Measurements from ENCODE around the gene RPS6KA5. TPM values are rescaled to one million over a fixed set of nuclear protein-coding genes. Genes with fewer than 3 reads are reported as not detected.

The RPS6KA5 gene
- total RNA-seq, 2 donors from 2014 or later: 3.3 to 5.1 TPM

- no peaks in the 10 kb centered on the region for H3K27me3 ChIP-seq (ENCODE audit: control insufficient read depth, insufficient read depth, low read length, poor library complexity, severe bottlenecking)
- Mint-ChIP-seq H3K9me3 (no peaks in the 10 kb centered on the region), H3K27me3 (ENCODE audit: insufficient read depth) (no peaks in the 10 kb centered on the region)
Measured at GRCh38 chr14:91055016-91055415, 5.4 kb downstream of the RPS6KA5 start.

GRCh38 chr14:91048676-91049075 lies 11.8 kb downstream of the RPS6KA5 start:
- no peak overlapping the region for H3K27ac Mint-ChIP-seq
- TF ChIP-seq CTCF (conservative IDR thresholded peaks at IDR 0.05): no peak
- DNase-seq: no peak
- no CpG with 5 or more reads among the region's 1 CpG for WGBS, 2 experiments (ENCODE audit: insufficient coverage in 1 of 2, insufficient read length in 1 of 2)
- H3K27ac ChIP-seq (ENCODE audit: low read depth, low read length): no peak overlapping the region
- no peaks in the 10 kb centered on the region for H3K36me3 Mint-ChIP-seq (ENCODE audit: low read depth)
- H3K4me3 Mint-ChIP-seq: no peak overlapping the region
- no peaks in the 10 kb centered on the region for H3K9me3 Mint-ChIP-seq
- no peak overlapping the region for H3K9ac ChIP-seq (ENCODE audit: extremely low read depth, low read length, poor library complexity, severe bottlenecking)
- peaks cover 8% of the 10 kb centered on the region for H3K4me1 Mint-ChIP-seq
- no peaks in the 10 kb centered on the region for H3K27me3 ChIP-seq (ENCODE audit: control insufficient read depth, insufficient read depth, low read length, poor library complexity, severe bottlenecking)
- H3K4me3 ChIP-seq (ENCODE audit: low read length): no peak overlapping the region
- H3K27me3 Mint-ChIP-seq (ENCODE audit: insufficient read depth): peaks cover 2% of the 10 kb centered on the region
- no peaks in the 10 kb centered on the region for H3K9me3 ChIP-seq (ENCODE audit: control insufficient read depth, low read length)
- peaks cover 4% of the 10 kb centered on the region for H3K4me1 ChIP-seq (ENCODE audit: control insufficient read depth, insufficient read depth, low read length)
- no peaks in the 10 kb centered on the region for H3K36me3 ChIP-seq (ENCODE audit: control insufficient read depth, insufficient read depth, low read length)

More at GRCh38 chr14:91055016-91055415, 5.4 kb downstream of the RPS6KA5 start:
- DNase-seq: no peak
- Histone ChIP-seq H3K9me3 (ENCODE audit: control insufficient read depth, low read length) (no peaks in the 10 kb centered on the region), H3K4me1 (ENCODE audit: control insufficient read depth, insufficient read depth, low read length) (no peaks in the 10 kb centered on the region), H3K27ac (ENCODE audit: low read depth, low read length) (no peak overlapping the region), H3K4me3 (ENCODE audit: low read length) (no peak overlapping the region), H3K9ac (ENCODE audit: extremely low read depth, low read length, poor library complexity, severe bottlenecking) (no peak overlapping the region), H3K36me3 (ENCODE audit: control insufficient read depth, insufficient read depth, low read length) (no peaks in the 10 kb centered on the region)
- TF ChIP-seq CTCF (conservative IDR thresholded peaks at IDR 0.05): no peak
- Mint-ChIP-seq H3K4me3 (no peak overlapping the region), H3K36me3 (ENCODE audit: low read depth) (no peaks in the 10 kb centered on the region), H3K4me1 (peaks cover 5% of the 10 kb centered on the region), H3K27ac (no peak overlapping the region)

- no peak overlapping the region for H3K4me3 Mint-ChIP-seq
- H3K36me3 ChIP-seq (ENCODE audit: control insufficient read depth, insufficient read depth, low read length): no peaks in the 10 kb centered on the region
- H3K4me1 Mint-ChIP-seq: peaks cover 8% of the 10 kb centered on the region
- H3K4me1 ChIP-seq (ENCODE audit: control insufficient read depth, insufficient read depth, low read length): peaks cover 4% of the 10 kb centered on the region
- H3K36me3 Mint-ChIP-seq (ENCODE audit: low read depth): no peaks in the 10 kb centered on the region
- no peak for DNase-seq
- H3K9me3 Mint-ChIP-seq: no peaks in the 10 kb centered on the region
- no peaks in the 10 kb centered on the region for H3K27me3 ChIP-seq (ENCODE audit: control insufficient read depth, insufficient read depth, low read length, poor library complexity, severe bottlenecking)
- H3K27me3 Mint-ChIP-seq (ENCODE audit: insufficient read depth): peaks cover 2% of the 10 kb centered on the region
- WGBS, 2 experiments (ENCODE audit: insufficient coverage in 1 of 2, insufficient read length in 1 of 2): 90 to 94% methylated on average over 1 to 2 of the region's 2 CpGs
- no peak overlapping the region for H3K27ac ChIP-seq (ENCODE audit: low read depth, low read length)
- no peak for TF ChIP-seq CTCF (conservative IDR thresholded peaks at IDR 0.05)
- H3K9ac ChIP-seq (ENCODE audit: extremely low read depth, low read length, poor library complexity, severe bottlenecking): no peak overlapping the region
- H3K4me3 ChIP-seq (ENCODE audit: low read length): no peak overlapping the region
- no peaks in the 10 kb centered on the region for H3K9me3 ChIP-seq (ENCODE audit: control insufficient read depth, low read length)
- no peak overlapping the region for H3K27ac Mint-ChIP-seq
Measured at GRCh38 chr14:91048265-91048664, 12.2 kb downstream of the RPS6KA5 start.

All from endodermal cell (in vitro differentiated cells).